Hepatocyte (in vitro differentiated cells): Measurements from ENCODE around the gene NT5M.

ENCODE experiments used
- EZH2 ChIP-seq: fragments of 200-600 bp; sonication (generic); IDR thresholded peaks from 2 replicates; pipeline ENCODE4 v1.6.1; 2016; ENCODE audit warnings: antibody characterized with exemption, mild to moderate bottlenecking, borderline replicate concordance
- TF ChIP-seq, protein P1 (sequence below): fragments of 200-600 bp; sonication (generic); IDR thresholded peaks from 2 replicates; pipeline ENCODE4 v1.5.1; 2016; ENCODE audit warnings: antibody characterized with exemption, mild to moderate bottlenecking; ENCODE audit not compliant: poor library complexity

DNA sequence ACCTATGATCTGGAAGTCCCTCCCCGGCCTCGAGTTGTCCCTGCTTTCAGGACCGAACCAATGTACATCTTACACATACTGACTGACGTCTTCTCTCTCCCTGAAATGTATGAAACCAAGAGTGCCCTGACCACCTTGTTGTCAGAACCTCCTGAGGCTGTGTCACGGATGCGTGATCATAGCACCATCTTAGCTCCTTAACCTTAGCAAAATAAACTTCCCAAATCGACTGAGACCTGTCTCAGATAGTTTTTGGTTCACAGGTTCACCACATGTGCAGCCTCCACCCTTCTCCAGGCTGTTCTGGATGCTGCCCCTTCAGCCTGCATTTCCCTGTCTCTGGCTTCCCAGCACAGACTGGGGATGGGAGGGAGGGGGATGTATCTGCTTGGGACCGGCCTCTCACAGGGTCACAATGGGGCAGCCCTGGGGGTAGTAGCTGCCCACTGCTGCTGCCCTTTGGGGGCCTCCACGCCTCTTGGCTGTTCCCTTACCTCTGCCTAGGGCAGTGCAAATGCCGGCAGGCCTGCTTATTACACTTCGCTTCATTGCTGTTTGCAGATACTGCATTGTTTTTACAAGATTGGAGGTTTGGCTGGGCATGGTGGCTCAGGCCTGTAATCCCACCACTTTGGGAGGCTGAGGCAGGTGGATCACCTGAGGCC lies 69.8 kb downstream of the NT5M start:
- TF ChIP-seq, protein P1, sequence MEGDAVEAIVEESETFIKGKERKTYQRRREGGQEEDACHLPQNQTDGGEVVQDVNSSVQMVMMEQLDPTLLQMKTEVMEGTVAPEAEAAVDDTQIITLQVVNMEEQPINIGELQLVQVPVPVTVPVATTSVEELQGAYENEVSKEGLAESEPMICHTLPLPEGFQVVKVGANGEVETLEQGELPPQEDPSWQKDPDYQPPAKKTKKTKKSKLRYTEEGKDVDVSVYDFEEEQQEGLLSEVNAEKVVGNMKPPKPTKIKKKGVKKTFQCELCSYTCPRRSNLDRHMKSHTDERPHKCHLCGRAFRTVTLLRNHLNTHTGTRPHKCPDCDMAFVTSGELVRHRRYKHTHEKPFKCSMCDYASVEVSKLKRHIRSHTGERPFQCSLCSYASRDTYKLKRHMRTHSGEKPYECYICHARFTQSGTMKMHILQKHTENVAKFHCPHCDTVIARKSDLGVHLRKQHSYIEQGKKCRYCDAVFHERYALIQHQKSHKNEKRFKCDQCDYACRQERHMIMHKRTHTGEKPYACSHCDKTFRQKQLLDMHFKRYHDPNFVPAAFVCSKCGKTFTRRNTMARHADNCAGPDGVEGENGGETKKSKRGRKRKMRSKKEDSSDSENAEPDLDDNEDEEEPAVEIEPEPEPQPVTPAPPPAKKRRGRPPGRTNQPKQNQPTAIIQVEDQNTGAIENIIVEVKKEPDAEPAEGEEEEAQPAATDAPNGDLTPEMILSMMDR = no peak
- no peak for TF ChIP-seq EZH2
